ENCODE results near the gene GLRX3. TPM values are rescaled to one million over a fixed set of nuclear protein-coding genes. Genes with fewer than 3 reads are reported as not detected.
A peak's percentile ranks its signal among the peaks of the same experiment; 100 is the strongest.
"Not testable (repeated sequence)": the region's sequence is repeated elsewhere in the genome, so short reads cannot be mapped to it uniquely, and the experiment has no call there.

Gene GLRX3
- total RNA-seq, 1 donor from 2014 or later = 67.5 TPM

DNA sequence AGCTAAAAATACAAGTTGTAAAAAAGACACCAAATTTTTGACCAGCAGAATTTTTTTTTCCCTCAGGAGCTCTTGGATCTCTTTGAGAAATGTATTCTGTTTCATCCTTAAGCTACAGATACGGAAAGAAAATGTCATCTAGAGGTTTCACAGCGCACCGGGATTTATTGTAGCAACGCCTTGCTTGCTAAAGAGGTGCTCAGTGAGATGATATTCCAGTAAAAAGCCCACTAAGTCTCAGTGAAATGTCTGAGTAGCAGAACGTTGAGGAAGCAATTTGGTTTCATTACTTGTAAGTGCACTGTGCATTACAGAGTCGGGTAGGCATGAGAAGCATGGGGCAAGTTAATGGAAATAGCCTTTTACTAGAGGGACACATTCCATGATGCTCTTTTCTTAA lies 62.5 kb downstream of the GLRX3 start:
- no peak for DNase-seq (ENCODE audit: low spot score)
- intact Hi-C loops (cut with DNase I) = loop anchor here (10.0 kb wide), 1 partner anchor 156 kb away; no protein-coding TSS in a partner anchor

DNA sequence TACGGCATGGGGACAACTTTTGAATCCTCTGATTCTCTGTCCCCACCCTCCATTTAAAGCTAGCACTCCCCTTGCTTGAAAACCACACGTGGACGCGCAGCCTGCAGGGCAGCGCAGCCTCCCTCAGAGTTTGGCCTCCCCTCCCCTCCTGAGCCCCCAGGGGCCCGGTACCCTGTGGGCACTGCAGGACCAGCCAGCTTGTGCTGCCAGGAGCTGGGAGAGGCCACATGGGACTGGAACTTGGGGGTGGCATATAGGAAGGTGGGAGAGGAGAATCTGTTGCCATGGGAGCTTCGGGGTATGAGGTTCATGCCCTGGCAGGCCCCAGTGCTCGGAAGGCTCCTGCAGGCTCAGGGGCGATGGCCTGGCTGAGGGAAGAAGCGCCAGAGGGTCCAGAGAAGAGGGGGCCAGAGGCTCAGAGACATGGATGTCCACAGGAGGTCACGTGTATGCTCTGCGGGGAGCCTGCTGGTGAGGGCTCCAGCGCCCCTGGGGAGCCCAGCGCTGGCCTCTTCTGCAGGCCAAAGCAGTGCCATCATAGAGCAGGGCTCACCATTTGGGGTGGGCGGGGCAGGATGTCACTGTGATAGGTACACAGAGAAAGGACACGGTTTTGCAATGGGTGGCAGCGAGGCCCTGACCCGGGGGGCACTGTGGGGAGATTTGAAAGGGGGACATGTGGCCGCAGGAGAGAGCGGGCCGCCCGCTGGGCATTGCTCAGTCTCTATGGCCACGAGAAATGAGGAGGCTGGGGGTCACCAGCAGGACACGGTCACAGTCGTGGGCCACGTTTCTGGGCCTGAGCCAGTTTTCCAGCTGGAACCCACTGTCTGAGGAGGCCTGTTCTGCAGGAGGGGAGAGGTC lies 64.2 kb downstream of the GLRX3 start:
- DNase-seq (ENCODE audit: low spot score) = no peak
- intact Hi-C loops (cut with DNase I) = no loop called here

- DNase-seq (ENCODE audit: low spot score) = no peak
- intact Hi-C loops (cut with DNase I) = no loop called here
Observed at GRCh38 chr10:130201043-130201380, 64.8 kb downstream of the GLRX3 start.

DNA sequence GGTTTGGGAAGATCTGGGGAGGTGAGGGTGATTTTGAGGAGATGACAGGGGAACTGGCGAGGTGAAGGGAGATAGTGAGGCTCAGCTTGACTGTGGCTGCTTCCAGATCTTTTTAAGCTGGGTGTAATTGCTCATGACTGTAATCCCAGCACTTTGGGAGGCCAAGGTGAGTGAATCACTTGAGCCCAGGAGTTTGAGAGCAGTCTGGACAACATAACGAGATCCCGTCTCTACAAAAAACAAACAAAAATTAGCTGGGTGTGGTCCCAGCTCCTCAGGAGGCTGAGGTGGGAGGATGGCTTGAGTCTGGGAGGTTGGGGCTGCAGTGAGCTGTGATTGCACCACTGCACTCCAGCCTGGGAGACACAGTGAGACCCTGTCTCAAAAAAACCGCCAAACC lies 66.0 kb downstream of the GLRX3 start:
- intact Hi-C loops (cut with DNase I); DNase-seq (ENCODE audit: low spot score): not testable (repeated sequence)

DNA sequence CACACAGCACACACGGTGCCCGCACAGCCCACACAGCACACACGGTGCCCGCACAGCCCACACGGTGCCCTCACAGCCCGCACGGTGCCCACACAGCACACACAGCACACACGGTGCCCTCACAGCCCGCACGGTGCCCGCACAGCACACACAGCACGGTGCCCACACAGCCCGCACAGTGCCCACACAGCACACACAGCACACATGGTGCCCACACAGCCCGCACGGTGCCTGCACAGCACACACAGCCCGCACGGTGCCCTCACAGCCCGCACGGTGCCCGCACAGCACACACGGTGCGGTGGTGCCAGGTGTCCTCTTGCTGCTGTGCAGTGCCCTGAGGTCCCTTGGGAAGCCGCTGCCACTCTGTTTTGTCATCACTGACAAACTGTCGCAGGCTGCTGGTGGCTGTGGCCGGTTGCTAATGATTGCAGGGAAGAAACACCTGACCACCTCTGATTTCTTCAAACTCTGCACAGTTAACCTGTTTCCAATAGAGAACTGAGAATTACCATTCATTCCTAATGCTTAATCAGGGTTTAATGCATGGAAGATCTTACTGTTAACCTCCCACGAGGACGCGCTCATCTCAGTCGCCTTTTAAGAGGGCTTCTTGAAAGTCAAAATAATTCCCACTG lies 66.9 kb downstream of the GLRX3 start:
- DNase-seq (ENCODE audit: low spot score) = no peak
- intact Hi-C loops (cut with DNase I) = no loop called here

DNA sequence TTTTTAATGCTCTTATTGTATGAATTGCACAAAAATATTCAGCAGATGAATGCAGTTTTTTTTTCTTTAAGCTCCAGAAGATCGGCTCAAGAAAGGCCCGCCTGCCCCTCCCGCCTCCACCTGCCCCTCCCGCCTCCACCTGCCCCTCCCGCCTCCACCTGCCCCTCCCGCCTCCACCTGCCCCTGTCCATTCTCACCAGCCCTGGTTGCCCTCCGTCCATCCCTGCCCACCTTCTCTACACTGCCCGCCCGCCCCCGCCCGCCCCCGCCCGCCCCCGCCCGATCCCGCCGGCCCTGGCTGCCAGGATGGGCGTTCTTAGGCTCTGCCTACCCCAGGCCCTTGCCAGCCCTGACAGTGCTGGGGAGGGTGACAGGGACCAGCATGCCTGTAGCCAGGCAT lies 67.4 kb downstream of the GLRX3 start:
- no peak for DNase-seq (ENCODE audit: low spot score)
- intact Hi-C loops (cut with DNase I) = no loop called here

GRCh38 chr10:130206216-130206737 lies 70.1 kb downstream of the GLRX3 start:
- no peak for DNase-seq (ENCODE audit: low spot score)
- intact Hi-C loops (cut with DNase I) = no loop called here

DNA sequence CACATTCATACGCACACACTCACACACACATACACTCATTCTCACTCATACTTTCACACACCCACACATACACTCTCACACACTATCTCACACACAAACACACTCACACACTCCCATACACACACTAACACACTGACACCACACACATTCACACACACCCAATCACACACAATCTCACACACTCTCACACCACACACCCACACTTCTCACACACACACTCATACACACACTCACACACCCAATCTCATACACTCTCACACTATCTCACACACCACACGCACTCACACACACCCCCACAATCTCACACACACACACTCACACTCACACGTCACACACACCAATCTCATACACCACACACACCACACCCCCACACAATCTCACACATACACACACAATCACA lies 71.0 kb downstream of the GLRX3 start:
- no peak for DNase-seq (ENCODE audit: low spot score)
- intact Hi-C loops (cut with DNase I) = no loop called here

- intact Hi-C loops (cut with DNase I) = no loop called here
- DNase-seq (ENCODE audit: low spot score) = no peak
Observed at GRCh38 chr10:130208807-130209206, 72.6 kb downstream of the GLRX3 start.

DNA sequence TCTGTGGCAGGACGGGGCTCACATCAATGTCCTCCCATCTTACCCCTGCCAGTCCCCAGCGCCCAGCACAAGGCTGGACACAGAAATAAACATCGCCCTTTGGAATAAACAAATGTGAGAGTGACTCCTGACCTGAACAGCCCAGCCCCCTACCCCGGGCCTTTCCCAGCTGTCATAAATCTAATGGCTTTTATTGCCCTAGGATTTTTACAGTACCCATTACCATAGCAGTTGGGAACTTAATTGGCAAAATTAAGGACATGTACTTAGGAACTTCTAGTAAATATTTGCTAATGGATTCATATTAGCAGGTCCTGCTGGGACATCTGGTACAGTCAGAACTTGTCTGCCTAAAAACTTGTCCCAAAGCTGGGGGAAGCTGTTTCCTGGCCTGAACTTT lies 76.6 kb downstream of the GLRX3 start:
- intact Hi-C loops (cut with DNase I) = no loop called here
- DNase-seq (ENCODE audit: low spot score) = no peak

DNA sequence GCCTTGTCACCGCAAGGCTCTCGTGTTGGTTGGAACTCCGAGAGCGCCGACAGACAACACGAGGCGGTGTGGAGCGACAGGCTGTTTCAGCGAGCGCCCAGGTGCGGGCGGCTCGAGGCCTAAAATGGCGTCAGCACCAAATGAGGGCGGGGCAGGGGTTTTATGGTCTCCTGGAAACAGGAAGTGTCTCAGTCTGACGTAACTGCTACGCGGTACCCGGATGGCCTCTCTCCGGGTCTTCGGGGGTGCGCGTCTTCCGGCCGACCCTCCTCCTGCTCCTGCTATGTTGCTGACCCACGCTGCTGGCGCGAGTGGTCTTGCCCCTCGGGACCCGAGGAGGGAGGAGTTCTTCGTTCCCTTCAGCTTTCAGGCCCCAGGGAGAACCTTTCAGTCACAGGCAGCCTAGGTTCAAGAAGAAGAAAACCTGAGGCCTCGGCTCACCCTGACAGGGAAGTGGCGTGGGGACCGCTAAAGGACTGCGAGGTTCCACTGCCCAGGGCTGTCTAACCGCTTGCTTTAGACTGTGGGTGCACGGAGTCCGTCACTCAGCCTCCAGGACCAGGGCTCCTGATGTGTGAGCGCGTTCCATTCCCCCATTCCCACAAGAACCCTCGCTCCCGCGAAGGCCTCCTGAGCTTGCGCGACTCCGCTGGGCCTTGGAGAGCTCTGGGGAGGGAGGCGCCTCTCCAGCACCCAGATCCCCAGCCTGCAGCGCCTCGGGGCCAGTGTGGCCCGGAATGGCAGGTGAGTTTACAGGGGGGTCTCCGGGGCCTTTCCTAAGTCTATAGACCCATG lies 77.3 kb downstream of the GLRX3 start:
- no peak for DNase-seq (ENCODE audit: low spot score)
- intact Hi-C loops (cut with DNase I) = no loop called here

GRCh38 chr10:130214431-130214830 lies 78.2 kb downstream of the GLRX3 start:
- intact Hi-C loops (cut with DNase I) = no loop called here
- no peak for DNase-seq (ENCODE audit: low spot score)

- intact Hi-C loops (cut with DNase I) = no loop called here
Observed at GRCh38 chr10:130215151-130215930, 79.2 kb downstream of the GLRX3 start.

GRCh38 chr10:130215931-130216231 lies 79.7 kb downstream of the GLRX3 start:
- peak; percentile 43 for DNase-seq (ENCODE audit: low spot score)
- intact Hi-C loops (cut with DNase I) = no loop called here

More at GRCh38 chr10:130215151-130215930, 79.2 kb downstream of the GLRX3 start:
- DNase-seq (ENCODE audit: low spot score) = peak; percentile 69

GRCh38 chr10:130218181-130218641 lies 82.0 kb downstream of the GLRX3 start:
- intact Hi-C loops (cut with DNase I) = no loop called here
- DNase-seq (ENCODE audit: low spot score) = peak; percentile 64

DNA sequence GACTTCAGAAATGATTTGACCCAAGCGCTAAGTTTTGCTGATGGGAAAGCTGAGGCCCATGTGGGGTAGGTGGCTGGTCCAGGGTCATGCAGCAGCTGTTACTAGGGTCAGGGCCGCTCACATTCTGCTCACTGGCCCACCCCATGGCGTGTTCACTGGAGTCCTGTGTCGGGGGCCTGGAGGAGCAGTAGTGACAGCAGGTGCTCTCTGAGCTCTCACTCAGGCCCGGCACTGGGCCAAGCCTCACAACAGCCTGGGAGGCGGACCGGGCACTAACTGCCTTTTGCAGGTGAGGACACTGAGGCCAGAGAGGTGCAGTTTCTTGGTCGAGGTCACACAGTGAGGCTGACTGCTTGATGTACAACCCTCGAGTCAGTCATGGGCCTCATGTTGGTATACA lies 82.7 kb downstream of the GLRX3 start:
- intact Hi-C loops (cut with DNase I) = no loop called here
- peak; percentile 69 for DNase-seq (ENCODE audit: low spot score)

DNA sequence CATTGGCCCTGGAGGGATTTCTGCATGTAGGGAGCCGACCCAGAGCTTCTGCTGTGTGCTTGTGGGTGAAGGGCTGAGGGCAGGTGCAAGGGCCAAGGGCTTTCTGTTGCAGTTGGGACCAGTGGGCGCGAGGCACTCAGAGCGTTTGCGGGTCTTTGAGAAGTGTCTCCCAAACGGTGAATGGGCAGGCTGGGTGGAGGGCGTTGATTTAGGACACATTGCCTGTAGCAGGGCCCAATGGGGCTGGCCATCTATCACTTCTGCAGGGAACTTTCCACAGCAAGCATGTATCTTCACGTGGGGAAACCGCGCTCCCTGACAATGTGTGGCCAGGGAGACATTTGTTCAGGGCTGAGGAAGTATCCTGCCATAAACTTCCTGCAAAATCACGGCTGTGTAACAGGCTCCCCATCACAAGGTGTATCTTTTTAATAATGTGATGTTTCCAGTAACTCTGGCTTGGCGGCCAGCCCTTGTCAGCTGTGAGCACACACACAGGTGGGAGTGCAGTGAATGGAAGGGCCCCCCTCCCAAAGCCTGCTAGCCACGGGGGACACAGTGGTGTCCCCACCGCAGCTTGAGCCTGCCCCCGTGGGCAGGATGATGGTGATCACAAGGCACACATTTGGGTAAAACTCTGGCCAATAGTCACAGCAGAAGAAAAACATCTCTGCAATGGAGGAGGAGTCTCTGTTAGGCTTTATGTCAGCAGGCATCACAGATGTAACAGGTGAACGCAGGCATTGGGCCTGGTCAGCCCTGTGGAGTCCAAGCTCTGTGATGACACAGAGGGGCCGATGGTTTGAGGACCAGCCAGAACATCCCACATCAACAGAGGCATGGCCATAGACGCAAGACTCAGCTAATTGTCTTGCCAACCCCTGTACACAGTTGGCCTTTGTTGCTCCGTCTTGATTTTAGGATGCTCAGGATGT lies 84.3 kb downstream of the GLRX3 start:
- DNase-seq (ENCODE audit: low spot score) = peak; percentile 66
- intact Hi-C loops (cut with DNase I) = no loop called here
